HEK293T (cell line): ENCODE measurements around the gene LRRC2.

Experiments
- BHLHE40 ChIP-seq: fragments of 450-650 bp; IDR thresholded peaks from 2 replicates; pipeline ENCODE4 v1.6.1; 2016; ENCODE audit warnings: mild to moderate bottlenecking, moderate library complexity, borderline replicate concordance
- FOXM1 ChIP-seq: fragments of 450-650 bp; IDR thresholded peaks from 2 replicates; pipeline ENCODE4 v1.6.1; 2017; ENCODE audit warnings: mild to moderate bottlenecking, borderline replicate concordance
- HDGF ChIP-seq: fragments of 450-650 bp; IDR thresholded peaks from 2 replicates; pipeline ENCODE4 v1.6.1; 2017; ENCODE audit warnings: antibody characterized with exemption, borderline replicate concordance

DNA sequence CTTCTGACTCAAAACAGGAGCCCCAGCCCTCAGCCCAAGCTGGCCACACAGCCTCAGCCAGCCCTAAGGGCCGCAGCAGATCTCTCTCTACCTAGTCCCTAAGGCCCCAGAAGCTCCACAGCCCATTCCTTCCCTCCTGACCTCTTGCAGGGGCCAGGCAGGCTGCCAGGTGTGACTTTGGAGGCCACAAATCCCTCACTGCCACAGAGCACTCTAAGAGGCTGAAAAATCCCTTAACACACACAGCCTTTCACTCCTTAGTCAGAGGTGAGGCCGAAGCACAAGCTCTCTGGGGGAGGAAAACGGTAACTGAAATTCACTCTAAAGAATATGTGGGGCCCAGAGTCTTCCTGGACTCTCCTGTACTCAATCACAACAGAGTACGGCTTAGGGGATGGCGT is 23.3 kb downstream of the LRRC2 start:
- TF ChIP-seq HDGF (no peak), BHLHE40 (no peak), FOXM1 (no peak)
